NCI-H2029 (cell line): ENCODE measurements around the gene TENT4A.

Source experiments
- DNase-seq: peaks from one replicate; lab custom pipeline; 2025; lab: John Stamatoyannopoulos, UW

TENT4A gene

GRCh38 chr5:6700685-6701355 is 12.4 kb upstream of the TENT4A start:
- DNase-seq, result no peak

- no peak for DNase-seq
Observed at GRCh38 chr5:6701491-6701890, 11.7 kb upstream of the TENT4A start.

GRCh38 chr5:6702633-6703032 is 10.6 kb upstream of the TENT4A start:
- no peak for DNase-seq

GRCh38 chr5:6703806-6704205 is 9.4 kb upstream of the TENT4A start:
- no peak for DNase-seq

- no peak for DNase-seq
Observed at GRCh38 chr5:6704361-6704851, 8.8 kb upstream of the TENT4A start.

- DNase-seq, result no peak
Observed at GRCh38 chr5:6705088-6705487, 8.1 kb upstream of the TENT4A start.

- DNase-seq, result no peak
Observed at GRCh38 chr5:6705959-6706358, 7.3 kb upstream of the TENT4A start.

GRCh38 chr5:6707852-6708251 is 5.4 kb upstream of the TENT4A start:
- DNase-seq, result no peak

- DNase-seq, result no peak
Observed at GRCh38 chr5:6708814-6709213, 4.4 kb upstream of the TENT4A start.

- no peak for DNase-seq
Observed at GRCh38 chr5:6710070-6710469, 3.2 kb upstream of the TENT4A start.

GRCh38 chr5:6710551-6711318 is 2.5 kb upstream of the TENT4A start:
- no peak for DNase-seq

GRCh38 chr5:6711409-6712141 is 1.7 kb upstream of the TENT4A start:
- no peak for DNase-seq

- DNase-seq, result no peak
Observed at GRCh38 chr5:6712142-6712576, 1.1 kb upstream of the TENT4A start.

GRCh38 chr5:6712577-6713273 is 507 bp upstream of the TENT4A start:
- peak; percentile 95 for DNase-seq

- no peak for DNase-seq
Observed at GRCh38 chr5:6714226-6715041, 1.2 kb downstream of the TENT4A start.

- DNase-seq, result no peak
Observed at GRCh38 chr5:6715271-6715670, 2.0 kb downstream of the TENT4A start.

GRCh38 chr5:6715758-6716628 is 2.8 kb downstream of the TENT4A start:
- no peak for DNase-seq

- no peak for DNase-seq
Observed at GRCh38 chr5:6716629-6717149, 3.5 kb downstream of the TENT4A start.

GRCh38 chr5:6717247-6717646 is 4.0 kb downstream of the TENT4A start:
- no peak for DNase-seq

GRCh38 chr5:6717687-6718086 is 4.5 kb downstream of the TENT4A start:
- DNase-seq, result no peak
